DOHH2 (cell line): ENCODE measurements around the gene CNOT4.

Source experiments
- H3F3A ChIP-seq: fragments of 200-600 bp; sonication (generic), shearing (Covaris generic); 2 replicates; pipeline ENCODE4 v1.6.0; 2016; ENCODE audit warnings: antibody characterized with exemption, mild to moderate bottlenecking; ENCODE audit not compliant: control insufficient read depth, insufficient read depth
- H3K27ac ChIP-seq: fragments of 200-600 bp; sonication (generic); 2 replicates; pipeline ENCODE4 v1.5.1; 2014; ENCODE audit warnings: low read depth, mild to moderate bottlenecking, low read length, moderate library complexity
- H3K27me3 ChIP-seq: fragments of 200-600 bp; sonication (generic); 2 replicates; pipeline ENCODE4 v1.6.1; 2014; ENCODE audit warnings: mild to moderate bottlenecking, low read length, mixed read lengths; ENCODE audit not compliant: control insufficient read depth
- H3K36me3 ChIP-seq: fragments of 200-600 bp; sonication (generic); 2 replicates; pipeline ENCODE4 v1.6.1; 2014; ENCODE audit warnings: mild to moderate bottlenecking, low read length, moderate library complexity, mixed read lengths; ENCODE audit not compliant: control insufficient read depth
- H3K4me1 ChIP-seq: fragments of 200-600 bp; sonication (generic); 2 replicates; pipeline ENCODE4 v1.6.1; 2014; ENCODE audit warnings: mild to moderate bottlenecking, low read length, mixed read lengths; ENCODE audit not compliant: control insufficient read depth
- H3K4me2 ChIP-seq: fragments of 200-600 bp; sonication (generic); 2 replicates; pipeline ENCODE4 v1.6.0; 2014; ENCODE audit warnings: mild to moderate bottlenecking, low read length, moderate library complexity
- H3K4me3 ChIP-seq: fragments of 200-600 bp; sonication (generic); 2 replicates; pipeline ENCODE4 v1.5.1; 2014; ENCODE audit warnings: mild to moderate bottlenecking, low read length, mixed read lengths
- H3K79me2 ChIP-seq: fragments of 200-600 bp; sonication (generic); 2 replicates; pipeline ENCODE4 v1.6.1; 2014; ENCODE audit warnings: mild to moderate bottlenecking, low read length, mixed read lengths; ENCODE audit not compliant: control insufficient read depth
- H3K9me2 ChIP-seq: fragments of 200-600 bp; sonication (generic); replicated peaks from 2 replicates; pipeline ENCODE4 v1.6.1; 2014; ENCODE audit warnings: mild to moderate bottlenecking, low read length, mixed read lengths; ENCODE audit not compliant: control insufficient read depth
- H3K9me3 ChIP-seq: fragments of 200-600 bp; sonication (generic); 2 replicates; pipeline ENCODE4 v1.6.1; 2014; ENCODE audit warnings: antibody characterized with exemption, low read length, mixed read lengths; ENCODE audit not compliant: control insufficient read depth, insufficient read depth
- H4K20me1 ChIP-seq: fragments of 200-600 bp; sonication (generic); 2 replicates; pipeline ENCODE4 v1.6.0; 2014; ENCODE audit warnings: low read depth, mild to moderate bottlenecking, antibody characterized with exemption, low read length, moderate library complexity; ENCODE audit not compliant: control insufficient read depth, insufficient read depth
- EZH2phosphoT487 ChIP-seq: fragments of 200-600 bp; sonication (generic); IDR thresholded peaks from 2 replicates; pipeline ENCODE4 v1.6.1; 2017; ENCODE audit warnings: borderline replicate concordance, mild to moderate bottlenecking, antibody characterized with exemption, low read length, moderate library complexity, mixed read lengths
- TF ChIP-seq, protein P1 (sequence below): fragments of 200-600 bp; sonication (generic); IDR thresholded peaks from one replicate; pipeline ENCODE4 v1.5.1; 2014; ENCODE audit warnings: antibody characterized with exemption, mild to moderate bottlenecking, low read depth, low read length; ENCODE audit not compliant: poor library complexity, severe bottlenecking

The CNOT4 gene

GRCh38 chr7:135397689-135398088, 112.2 kb downstream of the CNOT4 start:
- TF ChIP-seq, protein P1, sequence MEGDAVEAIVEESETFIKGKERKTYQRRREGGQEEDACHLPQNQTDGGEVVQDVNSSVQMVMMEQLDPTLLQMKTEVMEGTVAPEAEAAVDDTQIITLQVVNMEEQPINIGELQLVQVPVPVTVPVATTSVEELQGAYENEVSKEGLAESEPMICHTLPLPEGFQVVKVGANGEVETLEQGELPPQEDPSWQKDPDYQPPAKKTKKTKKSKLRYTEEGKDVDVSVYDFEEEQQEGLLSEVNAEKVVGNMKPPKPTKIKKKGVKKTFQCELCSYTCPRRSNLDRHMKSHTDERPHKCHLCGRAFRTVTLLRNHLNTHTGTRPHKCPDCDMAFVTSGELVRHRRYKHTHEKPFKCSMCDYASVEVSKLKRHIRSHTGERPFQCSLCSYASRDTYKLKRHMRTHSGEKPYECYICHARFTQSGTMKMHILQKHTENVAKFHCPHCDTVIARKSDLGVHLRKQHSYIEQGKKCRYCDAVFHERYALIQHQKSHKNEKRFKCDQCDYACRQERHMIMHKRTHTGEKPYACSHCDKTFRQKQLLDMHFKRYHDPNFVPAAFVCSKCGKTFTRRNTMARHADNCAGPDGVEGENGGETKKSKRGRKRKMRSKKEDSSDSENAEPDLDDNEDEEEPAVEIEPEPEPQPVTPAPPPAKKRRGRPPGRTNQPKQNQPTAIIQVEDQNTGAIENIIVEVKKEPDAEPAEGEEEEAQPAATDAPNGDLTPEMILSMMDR: no peak
- no peak for TF ChIP-seq EZH2phosphoT487
- Histone ChIP-seq H4K20me1 (peaks cover 2% of the 10 kb centered on the region; the same call in 1 of the 2 replicates), H3F3A (no peaks in the 10 kb centered on the region), H3K4me3 (no peak overlapping the region), H3K27ac (no peak overlapping the region), H3K79me2 (no peaks in the 10 kb centered on the region), H3K9me3 (no peaks in the 10 kb centered on the region), H3K36me3 (peaks cover 19% of the 10 kb centered on the region), H3K27me3 (no peaks in the 10 kb centered on the region), H3K4me1 (no peaks in the 10 kb centered on the region), H3K4me2 (no peak overlapping the region), H3K9me2 (no peaks in the 10 kb centered on the region)

DNA sequence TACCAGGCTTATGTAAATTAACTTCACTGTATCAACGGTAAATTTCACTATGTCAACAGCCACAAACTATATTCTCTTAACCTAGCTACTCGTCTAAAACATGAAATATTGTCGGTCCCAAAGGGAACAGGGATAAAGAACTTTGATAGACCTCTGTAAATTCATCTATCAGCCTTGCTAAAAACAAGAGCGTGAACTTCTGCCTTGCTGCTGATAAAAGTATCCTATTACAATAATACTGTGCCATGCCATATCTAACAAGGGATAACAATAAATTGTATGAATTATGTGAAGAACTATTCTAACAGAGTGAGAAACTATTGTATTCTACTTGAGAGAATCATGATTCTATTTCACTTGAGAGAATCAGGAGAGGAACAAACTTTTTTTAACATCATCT, 117.2 kb downstream of the CNOT4 start:
- peaks cover 24% of the 10 kb centered on the region for H3K4me1 ChIP-seq
- H3K4me2 ChIP-seq: no peak overlapping the region
- H3K9me3 ChIP-seq: no peaks in the 10 kb centered on the region
- no peaks in the 10 kb centered on the region for H3F3A ChIP-seq
- no peaks in the 10 kb centered on the region for H3K27me3 ChIP-seq
- H3K36me3 ChIP-seq: peaks cover 55% of the 10 kb centered on the region
- H3K4me3 ChIP-seq: no peak overlapping the region
- TF ChIP-seq EZH2phosphoT487: no peak
- TF ChIP-seq, protein P1: no peak
- H3K27ac ChIP-seq: no peak overlapping the region
- H3K9me2 ChIP-seq: no peaks in the 10 kb centered on the region
- 0 out of 2 replicates have a peak, but pooled peaks cover 2% of the 10 kb centered on the region for H3K79me2 ChIP-seq
- H4K20me1 ChIP-seq: no peaks in the 10 kb centered on the region; the same call in 1 of the 2 replicates

GRCh38 chr7:135391514-135391913, 118.4 kb downstream of the CNOT4 start:
- H3K9me2 ChIP-seq: no peaks in the 10 kb centered on the region
- H3K36me3 ChIP-seq: peaks cover 55% of the 10 kb centered on the region
- TF ChIP-seq, protein P1: no peak
- TF ChIP-seq EZH2phosphoT487: no peak
- no peak overlapping the region for H3K4me3 ChIP-seq
- no peaks in the 10 kb centered on the region for H3K9me3 ChIP-seq
- H3K27ac ChIP-seq: no peak overlapping the region
- H3F3A ChIP-seq: no peaks in the 10 kb centered on the region
- no peaks in the 10 kb centered on the region for H3K27me3 ChIP-seq
- 0 out of 2 replicates have a peak, but pooled peaks cover 2% of the 10 kb centered on the region for H3K79me2 ChIP-seq
- H3K4me2 ChIP-seq: peak overlapping the region; percentile 39
- peaks cover 24% of the 10 kb centered on the region for H3K4me1 ChIP-seq
- H4K20me1 ChIP-seq: no peaks in the 10 kb centered on the region; the same call in 1 of the 2 replicates
